Measurements from ENCODE around the gene C17orf100. TPM values are rescaled to one million over a fixed set of nuclear protein-coding genes. Genes with fewer than 3 reads are reported as not detected.

Gene C17orf100
- total and polyA plus RNA-seq, 10 of the 15 experiments (the other 5 are each of a cell fraction or from before 2014, with no cell fraction given), result 0.84 to 4.7 (median 1.8) TPM

DNA sequence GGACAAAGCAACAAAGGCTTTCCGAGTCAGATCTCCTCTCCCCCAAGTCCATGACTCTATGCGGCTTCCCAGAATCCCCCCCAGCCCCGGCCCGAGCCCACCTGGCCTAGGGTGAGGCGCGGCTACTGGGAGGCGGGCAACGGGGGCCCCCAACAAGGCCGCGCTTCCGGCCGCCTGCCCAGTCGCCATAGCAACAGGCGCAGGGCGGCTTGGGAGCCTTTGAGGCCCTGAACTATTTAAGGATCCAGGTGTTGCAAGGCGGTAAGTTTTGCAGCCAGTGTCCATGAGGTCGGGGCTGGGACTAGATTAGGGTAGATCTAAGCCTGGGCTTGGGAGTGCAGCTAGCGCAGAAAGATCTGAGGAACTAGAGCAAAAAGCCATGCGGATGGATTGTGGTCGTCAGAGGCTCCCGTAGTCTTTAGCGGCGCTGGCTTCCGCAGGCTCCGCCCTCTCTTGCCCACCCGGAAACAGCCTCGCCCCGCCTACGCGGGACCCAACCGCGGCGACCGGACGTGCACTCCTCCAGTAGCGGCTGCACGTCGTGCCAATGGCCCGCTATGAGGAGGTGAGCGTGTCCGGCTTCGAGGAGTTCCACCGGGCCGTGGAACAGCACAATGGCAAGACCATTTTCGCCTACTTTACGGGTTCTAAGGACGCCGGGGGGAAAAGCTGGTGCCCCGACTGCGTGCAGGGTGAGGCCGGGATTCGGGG, 10.9 kb upstream of the C17orf100 start, which contains the start of the genes KIAA0753 and TXNDC17 (continued):
- TF ChIP-seq, protein P1, sequence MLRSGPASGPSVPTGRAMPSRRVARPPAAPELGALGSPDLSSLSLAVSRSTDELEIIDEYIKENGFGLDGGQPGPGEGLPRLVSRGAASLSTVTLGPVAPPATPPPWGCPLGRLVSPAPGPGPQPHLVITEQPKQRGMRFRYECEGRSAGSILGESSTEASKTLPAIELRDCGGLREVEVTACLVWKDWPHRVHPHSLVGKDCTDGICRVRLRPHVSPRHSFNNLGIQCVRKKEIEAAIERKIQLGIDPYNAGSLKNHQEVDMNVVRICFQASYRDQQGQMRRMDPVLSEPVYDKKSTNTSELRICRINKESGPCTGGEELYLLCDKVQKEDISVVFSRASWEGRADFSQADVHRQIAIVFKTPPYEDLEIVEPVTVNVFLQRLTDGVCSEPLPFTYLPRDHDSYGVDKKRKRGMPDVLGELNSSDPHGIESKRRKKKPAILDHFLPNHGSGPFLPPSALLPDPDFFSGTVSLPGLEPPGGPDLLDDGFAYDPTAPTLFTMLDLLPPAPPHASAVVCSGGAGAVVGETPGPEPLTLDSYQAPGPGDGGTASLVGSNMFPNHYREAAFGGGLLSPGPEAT (IDR thresholded peaks at IDR 0.05; ENCODE audit: low read depth), result peak; percentile 95
- no peak; the same call in 1 of the 2 replicates for TF ChIP-seq YY1 (IDR thresholded peaks at IDR 0.05; ENCODE audit: low read depth, low read length)
- TF ChIP-seq, protein P2, sequence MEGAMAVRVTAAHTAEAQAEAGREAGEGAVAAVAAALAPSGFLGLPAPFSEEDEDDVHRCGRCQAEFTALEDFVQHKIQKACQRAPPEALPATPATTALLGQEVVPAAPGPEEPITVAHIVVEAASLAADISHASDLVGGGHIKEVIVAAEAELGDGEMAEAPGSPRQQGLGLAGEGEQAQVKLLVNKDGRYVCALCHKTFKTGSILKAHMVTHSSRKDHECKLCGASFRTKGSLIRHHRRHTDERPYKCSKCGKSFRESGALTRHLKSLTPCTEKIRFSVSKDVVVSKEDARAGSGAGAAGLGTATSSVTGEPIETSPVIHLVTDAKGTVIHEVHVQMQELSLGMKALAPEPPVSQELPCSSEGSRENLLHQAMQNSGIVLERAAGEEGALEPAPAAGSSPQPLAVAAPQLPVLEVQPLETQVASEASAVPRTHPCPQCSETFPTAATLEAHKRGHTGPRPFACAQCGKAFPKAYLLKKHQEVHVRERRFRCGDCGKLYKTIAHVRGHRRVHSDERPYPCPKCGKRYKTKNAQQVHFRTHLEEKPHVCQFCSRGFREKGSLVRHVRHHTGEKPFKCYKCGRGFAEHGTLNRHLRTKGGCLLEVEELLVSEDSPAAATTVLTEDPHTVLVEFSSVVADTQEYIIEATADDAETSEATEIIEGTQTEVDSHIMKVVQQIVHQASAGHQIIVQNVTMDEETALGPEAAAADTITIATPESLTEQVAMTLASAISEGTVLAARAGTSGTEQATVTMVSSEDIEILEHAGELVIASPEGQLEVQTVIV (IDR thresholded peaks at IDR 0.05; ENCODE audit: borderline replicate concordance, partially characterized antibody), result peak; percentile 90
- TF ChIP-seq ETV6 (conservative IDR thresholded peaks at IDR 0.05 in 1 of 2, IDR thresholded peaks at IDR 0.05 in 1 of 2; ENCODE audit: borderline replicate concordance in 1 of 2, low read depth in 1 of 2), result no peak
- no peak for TF ChIP-seq HDGF (IDR thresholded peaks at IDR 0.05)
- no peak for TF ChIP-seq KAT2A (conservative IDR thresholded peaks at IDR 0.05; ENCODE audit: control insufficient read depth, low read depth, low read length)
- TF ChIP-seq EED (IDR thresholded peaks at IDR 0.05; ENCODE audit: low read depth), result peak; percentile 38; the same call in 1 of the 2 replicates
- TF ChIP-seq MXI1 (IDR thresholded peaks at IDR 0.05; ENCODE audit: low read depth, low read length), result peak; percentile 91
- TF ChIP-seq CBX3 (IDR thresholded peaks at IDR 0.05; ENCODE audit: borderline replicate concordance, low read depth), result no peak
- no peak for TF ChIP-seq SMC3 (IDR thresholded peaks at IDR 0.05; ENCODE audit: borderline replicate concordance, low read length)
- TF ChIP-seq, protein P3, sequence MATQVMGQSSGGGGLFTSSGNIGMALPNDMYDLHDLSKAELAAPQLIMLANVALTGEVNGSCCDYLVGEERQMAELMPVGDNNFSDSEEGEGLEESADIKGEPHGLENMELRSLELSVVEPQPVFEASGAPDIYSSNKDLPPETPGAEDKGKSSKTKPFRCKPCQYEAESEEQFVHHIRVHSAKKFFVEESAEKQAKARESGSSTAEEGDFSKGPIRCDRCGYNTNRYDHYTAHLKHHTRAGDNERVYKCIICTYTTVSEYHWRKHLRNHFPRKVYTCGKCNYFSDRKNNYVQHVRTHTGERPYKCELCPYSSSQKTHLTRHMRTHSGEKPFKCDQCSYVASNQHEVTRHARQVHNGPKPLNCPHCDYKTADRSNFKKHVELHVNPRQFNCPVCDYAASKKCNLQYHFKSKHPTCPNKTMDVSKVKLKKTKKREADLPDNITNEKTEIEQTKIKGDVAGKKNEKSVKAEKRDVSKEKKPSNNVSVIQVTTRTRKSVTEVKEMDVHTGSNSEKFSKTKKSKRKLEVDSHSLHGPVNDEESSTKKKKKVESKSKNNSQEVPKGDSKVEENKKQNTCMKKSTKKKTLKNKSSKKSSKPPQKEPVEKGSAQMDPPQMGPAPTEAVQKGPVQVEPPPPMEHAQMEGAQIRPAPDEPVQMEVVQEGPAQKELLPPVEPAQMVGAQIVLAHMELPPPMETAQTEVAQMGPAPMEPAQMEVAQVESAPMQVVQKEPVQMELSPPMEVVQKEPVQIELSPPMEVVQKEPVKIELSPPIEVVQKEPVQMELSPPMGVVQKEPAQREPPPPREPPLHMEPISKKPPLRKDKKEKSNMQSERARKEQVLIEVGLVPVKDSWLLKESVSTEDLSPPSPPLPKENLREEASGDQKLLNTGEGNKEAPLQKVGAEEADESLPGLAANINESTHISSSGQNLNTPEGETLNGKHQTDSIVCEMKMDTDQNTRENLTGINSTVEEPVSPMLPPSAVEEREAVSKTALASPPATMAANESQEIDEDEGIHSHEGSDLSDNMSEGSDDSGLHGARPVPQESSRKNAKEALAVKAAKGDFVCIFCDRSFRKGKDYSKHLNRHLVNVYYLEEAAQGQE (IDR thresholded peaks at IDR 0.05; ENCODE audit: low read depth, low read length), result no peak; the same call in 1 of the 2 replicates
- 0 out of 2 replicates have a peak, but pooled peaks have one; percentile 29 for TF ChIP-seq FOXK2 (IDR thresholded peaks at IDR 0.05)
- peak; percentile 85 for TF ChIP-seq RUNX3 (IDR thresholded peaks at IDR 0.05; ENCODE audit: low read length)
- TF ChIP-seq IKZF1 (conservative IDR thresholded peaks at IDR 0.05), result peak; percentile 81
- peak; percentile 30; the same call in 1 of the 2 replicates for TF ChIP-seq TCF12 (IDR thresholded peaks at IDR 0.05; ENCODE audit: low read depth, low read length)
- TF ChIP-seq FOS (IDR thresholded peaks at IDR 0.05; ENCODE audit: borderline replicate concordance, extremely low read depth, insufficient read length), result no peak
- no peak for TF ChIP-seq ZBED1 (IDR thresholded peaks at IDR 0.05; ENCODE audit: borderline replicate concordance)
- TF ChIP-seq, protein P4, sequence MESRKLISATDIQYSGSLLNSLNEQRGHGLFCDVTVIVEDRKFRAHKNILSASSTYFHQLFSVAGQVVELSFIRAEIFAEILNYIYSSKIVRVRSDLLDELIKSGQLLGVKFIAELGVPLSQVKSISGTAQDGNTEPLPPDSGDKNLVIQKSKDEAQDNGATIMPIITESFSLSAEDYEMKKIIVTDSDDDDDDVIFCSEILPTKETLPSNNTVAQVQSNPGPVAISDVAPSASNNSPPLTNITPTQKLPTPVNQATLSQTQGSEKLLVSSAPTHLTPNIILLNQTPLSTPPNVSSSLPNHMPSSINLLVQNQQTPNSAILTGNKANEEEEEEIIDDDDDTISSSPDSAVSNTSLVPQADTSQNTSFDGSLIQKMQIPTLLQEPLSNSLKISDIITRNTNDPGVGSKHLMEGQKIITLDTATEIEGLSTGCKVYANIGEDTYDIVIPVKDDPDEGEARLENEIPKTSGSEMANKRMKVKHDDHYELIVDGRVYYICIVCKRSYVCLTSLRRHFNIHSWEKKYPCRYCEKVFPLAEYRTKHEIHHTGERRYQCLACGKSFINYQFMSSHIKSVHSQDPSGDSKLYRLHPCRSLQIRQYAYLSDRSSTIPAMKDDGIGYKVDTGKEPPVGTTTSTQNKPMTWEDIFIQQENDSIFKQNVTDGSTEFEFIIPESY (IDR thresholded peaks at IDR 0.05), result no peak
- TF ChIP-seq BMI1 (IDR thresholded peaks at IDR 0.05; ENCODE audit: borderline replicate concordance), result peak; percentile 99
- no peak for TF ChIP-seq EZH2 (IDR thresholded peaks at IDR 0.05; ENCODE audit: borderline replicate concordance, control insufficient read depth, low read depth, low read length)
- TF ChIP-seq RAD21 (IDR thresholded peaks at IDR 0.05; ENCODE audit: insufficient read depth, low read depth, low read length), result no peak
